ENCODE results near the gene NFU1. TPM values are rescaled to one million over a fixed set of nuclear protein-coding genes. Genes with fewer than 3 reads are reported as not detected.

The NFU1 gene
- total and polyA plus RNA-seq, 2 of the 13 experiments (the other 11 are each of a cell fraction or from before 2014, with no cell fraction given), result 39.1 to 84.0 TPM

DNA sequence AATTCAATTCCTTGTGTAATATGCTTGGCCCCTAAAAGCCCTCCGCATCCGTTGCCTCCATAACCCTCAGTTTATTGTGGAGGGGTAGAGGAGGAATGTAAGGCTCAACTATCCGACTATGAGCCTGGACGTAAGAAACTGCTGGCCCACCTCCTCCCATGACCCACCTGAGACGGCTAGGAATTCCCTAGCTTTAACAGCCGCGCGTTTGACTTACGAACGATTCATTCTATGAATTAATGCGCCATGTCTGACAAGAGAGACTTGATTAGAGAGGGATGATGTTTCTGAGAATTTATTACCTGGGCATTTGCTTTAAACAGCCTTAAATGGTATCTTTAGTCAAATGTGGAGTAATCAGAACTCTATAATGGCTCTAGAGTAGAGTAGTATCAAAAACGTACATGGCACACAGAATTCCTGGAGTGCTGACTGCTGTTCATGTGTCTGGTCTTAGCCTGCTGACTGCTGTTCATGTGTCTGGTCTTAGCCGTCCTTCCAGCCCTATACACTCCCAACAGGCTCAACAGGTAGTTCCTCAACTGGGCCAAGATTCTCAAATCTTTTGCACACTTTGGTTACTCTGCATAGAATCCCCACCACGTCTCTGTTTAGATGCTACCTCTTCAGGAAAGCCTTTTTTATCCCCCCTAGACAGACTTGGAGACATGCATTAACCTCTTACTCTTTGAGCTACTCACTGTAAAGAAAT, 49.3 kb downstream of the NFU1 start (continued):
- TF ChIP-seq HDAC6 (IDR thresholded peaks at IDR 0.05; ENCODE audit: low read depth, low read length) (no peak), MXI1 (IDR thresholded peaks at IDR 0.05; ENCODE audit: borderline replicate concordance, low read depth, low read length) (no peak), ZNF816 (CRISPR knock-in tag; IDR thresholded peaks at IDR 0.05; ENCODE audit: borderline replicate concordance) (0 out of 2 replicates have a peak, but pooled peaks have one; percentile 73), ZNF274 (CRISPR knock-in tag; IDR thresholded peaks at IDR 0.05) (0 out of 2 replicates have a peak, but pooled peaks have one; percentile 30), CAMTA2 (CRISPR knock-in tag; IDR thresholded peaks at IDR 0.05; ENCODE audit: borderline replicate concordance) (no peak), SOX6 (IDR thresholded peaks at IDR 0.05) (no peak), SOX6 (CRISPR knock-in tag; IDR thresholded peaks at IDR 0.05) (peak; percentile 4; the same call in 1 of the 2 replicates), KMT2B (CRISPR knock-in tag; IDR thresholded peaks at IDR 0.05) (no peak), ZMYM3 (CRISPR knock-in tag; IDR thresholded peaks at IDR 0.05) (no peak), SRSF4 (IDR thresholded peaks at IDR 0.05; ENCODE audit: low read depth, low read length, poor library complexity, severe bottlenecking) (no peak), SP140L (CRISPR knock-in tag; IDR thresholded peaks at IDR 0.05; ENCODE audit: borderline replicate concordance) (no peak), AKAP8 (CRISPR knock-in tag; IDR thresholded peaks at IDR 0.05) (no peak), TEAD3 (CRISPR knock-in tag; optimal IDR thresholded peaks at IDR 0.05; ENCODE audit: borderline replicate concordance) (no peak), MBD4 (IDR thresholded peaks at IDR 0.05; ENCODE audit: borderline replicate concordance, low read length) (no peak), ZNF792 (CRISPR knock-in tag; IDR thresholded peaks at IDR 0.05) (0 out of 2 replicates have a peak, but pooled peaks have one; percentile 8), PATZ1 (CRISPR knock-in tag; IDR thresholded peaks at IDR 0.05) (no peak), E2F5 (CRISPR knock-in tag; conservative IDR thresholded peaks at IDR 0.05) (no peak), KLF13 (CRISPR knock-in tag; IDR thresholded peaks at IDR 0.05) (no peak), TCF7L2 (IDR thresholded peaks at IDR 0.05; ENCODE audit: low read depth, low read length) (no peak), SMARCC2 (IDR thresholded peaks at IDR 0.05) (no peak), SETDB1 (CRISPR knock-in tag; IDR thresholded peaks at IDR 0.05; ENCODE audit: borderline replicate concordance) (no peak), ZSCAN29 (CRISPR knock-in tag; conservative IDR thresholded peaks at IDR 0.05) (no peak), ZNF850 (CRISPR knock-in tag; conservative IDR thresholded peaks at IDR 0.05) (no peak)
- TF ChIP-seq, protein P1, sequence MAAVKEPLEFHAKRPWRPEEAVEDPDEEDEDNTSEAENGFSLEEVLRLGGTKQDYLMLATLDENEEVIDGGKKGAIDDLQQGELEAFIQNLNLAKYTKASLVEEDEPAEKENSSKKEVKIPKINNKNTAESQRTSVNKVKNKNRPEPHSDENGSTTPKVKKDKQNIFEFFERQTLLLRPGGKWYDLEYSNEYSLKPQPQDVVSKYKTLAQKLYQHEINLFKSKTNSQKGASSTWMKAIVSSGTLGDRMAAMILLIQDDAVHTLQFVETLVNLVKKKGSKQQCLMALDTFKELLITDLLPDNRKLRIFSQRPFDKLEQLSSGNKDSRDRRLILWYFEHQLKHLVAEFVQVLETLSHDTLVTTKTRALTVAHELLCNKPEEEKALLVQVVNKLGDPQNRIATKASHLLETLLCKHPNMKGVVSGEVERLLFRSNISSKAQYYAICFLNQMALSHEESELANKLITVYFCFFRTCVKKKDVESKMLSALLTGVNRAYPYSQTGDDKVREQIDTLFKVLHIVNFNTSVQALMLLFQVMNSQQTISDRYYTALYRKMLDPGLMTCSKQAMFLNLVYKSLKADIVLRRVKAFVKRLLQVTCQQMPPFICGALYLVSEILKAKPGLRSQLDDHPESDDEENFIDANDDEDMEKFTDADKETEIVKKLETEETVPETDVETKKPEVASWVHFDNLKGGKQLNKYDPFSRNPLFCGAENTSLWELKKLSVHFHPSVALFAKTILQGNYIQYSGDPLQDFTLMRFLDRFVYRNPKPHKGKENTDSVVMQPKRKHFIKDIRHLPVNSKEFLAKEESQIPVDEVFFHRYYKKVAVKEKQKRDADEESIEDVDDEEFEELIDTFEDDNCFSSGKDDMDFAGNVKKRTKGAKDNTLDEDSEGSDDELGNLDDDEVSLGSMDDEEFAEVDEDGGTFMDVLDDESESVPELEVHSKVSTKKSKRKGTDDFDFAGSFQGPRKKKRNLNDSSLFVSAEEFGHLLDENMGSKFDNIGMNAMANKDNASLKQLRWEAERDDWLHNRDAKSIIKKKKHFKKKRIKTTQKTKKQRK (IDR thresholded peaks at IDR 0.05; ENCODE audit: low read length), result no peak

Measured in HepG2 (cell line).